ENCODE results near the gene CASP5.

DNA sequence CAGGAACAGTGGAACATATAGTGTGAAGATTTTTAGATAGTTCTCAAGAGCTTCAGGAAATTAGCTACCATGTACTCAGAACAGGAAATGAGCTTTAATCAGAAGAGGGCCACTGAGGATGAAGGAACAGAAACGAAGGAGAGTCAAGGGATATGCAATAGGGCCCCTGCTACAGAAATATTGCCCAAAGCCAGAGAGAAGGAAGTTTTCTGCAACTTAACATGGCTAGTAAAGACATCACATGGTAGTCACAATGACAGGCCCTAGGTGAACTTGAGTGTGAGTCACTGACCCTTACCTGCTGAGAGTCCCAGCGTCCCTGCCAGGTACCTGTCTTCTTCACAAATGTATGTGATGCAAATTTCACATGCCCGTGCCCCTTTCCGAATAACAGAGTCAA lies 47.3 kb upstream of the CASP5 start:
- TF ChIP-seq, protein P1, sequence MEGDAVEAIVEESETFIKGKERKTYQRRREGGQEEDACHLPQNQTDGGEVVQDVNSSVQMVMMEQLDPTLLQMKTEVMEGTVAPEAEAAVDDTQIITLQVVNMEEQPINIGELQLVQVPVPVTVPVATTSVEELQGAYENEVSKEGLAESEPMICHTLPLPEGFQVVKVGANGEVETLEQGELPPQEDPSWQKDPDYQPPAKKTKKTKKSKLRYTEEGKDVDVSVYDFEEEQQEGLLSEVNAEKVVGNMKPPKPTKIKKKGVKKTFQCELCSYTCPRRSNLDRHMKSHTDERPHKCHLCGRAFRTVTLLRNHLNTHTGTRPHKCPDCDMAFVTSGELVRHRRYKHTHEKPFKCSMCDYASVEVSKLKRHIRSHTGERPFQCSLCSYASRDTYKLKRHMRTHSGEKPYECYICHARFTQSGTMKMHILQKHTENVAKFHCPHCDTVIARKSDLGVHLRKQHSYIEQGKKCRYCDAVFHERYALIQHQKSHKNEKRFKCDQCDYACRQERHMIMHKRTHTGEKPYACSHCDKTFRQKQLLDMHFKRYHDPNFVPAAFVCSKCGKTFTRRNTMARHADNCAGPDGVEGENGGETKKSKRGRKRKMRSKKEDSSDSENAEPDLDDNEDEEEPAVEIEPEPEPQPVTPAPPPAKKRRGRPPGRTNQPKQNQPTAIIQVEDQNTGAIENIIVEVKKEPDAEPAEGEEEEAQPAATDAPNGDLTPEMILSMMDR (IDR thresholded peaks at IDR 0.05; ENCODE audit: low read length): no peak
- no peak for TF ChIP-seq EZH2 (IDR thresholded peaks at IDR 0.05; ENCODE audit: borderline replicate concordance, low read length)
